SU-DHL-6 (cell line): ENCODE results near the gene OR52I2.

Experiments
- EZH2phosphoT487 ChIP-seq: fragments of 200-600 bp; sonication (generic), shearing (Covaris generic); conservative IDR thresholded peaks from 2 replicates; pipeline ENCODE4 v1.6.1; 2018; ENCODE audit warnings: mild to moderate bottlenecking, antibody characterized with exemption, low read length, moderate library complexity, mixed read lengths
- TF ChIP-seq, protein P1 (sequence below): fragments of 200-600 bp; sonication (generic); IDR thresholded peaks from one replicate; pipeline ENCODE4 v1.5.1; 2017; ENCODE audit warnings: antibody characterized with exemption, mild to moderate bottlenecking, low read length, moderate library complexity; ENCODE audit not compliant: insufficient read depth, poor library complexity, severe bottlenecking

DNA sequence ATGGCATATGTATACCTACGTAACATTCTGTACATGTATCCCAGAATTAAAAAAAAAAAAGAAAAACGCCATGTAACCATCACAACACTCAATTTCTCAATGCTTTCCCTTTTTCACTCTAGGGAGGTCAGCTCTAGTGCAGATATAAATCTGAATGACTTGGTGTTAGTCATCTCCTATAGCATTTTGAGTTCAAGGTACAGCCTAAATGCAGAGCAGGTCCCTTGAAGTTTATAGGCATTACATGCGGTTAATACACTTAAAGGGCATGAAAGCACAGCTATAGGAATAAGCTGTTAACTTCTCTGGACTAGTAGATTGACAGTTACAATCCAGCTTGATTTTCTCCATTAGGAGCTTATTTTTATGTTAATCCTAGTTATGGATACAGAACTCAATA, 16.2 kb upstream of the OR52I2 start:
- TF ChIP-seq, protein P1, sequence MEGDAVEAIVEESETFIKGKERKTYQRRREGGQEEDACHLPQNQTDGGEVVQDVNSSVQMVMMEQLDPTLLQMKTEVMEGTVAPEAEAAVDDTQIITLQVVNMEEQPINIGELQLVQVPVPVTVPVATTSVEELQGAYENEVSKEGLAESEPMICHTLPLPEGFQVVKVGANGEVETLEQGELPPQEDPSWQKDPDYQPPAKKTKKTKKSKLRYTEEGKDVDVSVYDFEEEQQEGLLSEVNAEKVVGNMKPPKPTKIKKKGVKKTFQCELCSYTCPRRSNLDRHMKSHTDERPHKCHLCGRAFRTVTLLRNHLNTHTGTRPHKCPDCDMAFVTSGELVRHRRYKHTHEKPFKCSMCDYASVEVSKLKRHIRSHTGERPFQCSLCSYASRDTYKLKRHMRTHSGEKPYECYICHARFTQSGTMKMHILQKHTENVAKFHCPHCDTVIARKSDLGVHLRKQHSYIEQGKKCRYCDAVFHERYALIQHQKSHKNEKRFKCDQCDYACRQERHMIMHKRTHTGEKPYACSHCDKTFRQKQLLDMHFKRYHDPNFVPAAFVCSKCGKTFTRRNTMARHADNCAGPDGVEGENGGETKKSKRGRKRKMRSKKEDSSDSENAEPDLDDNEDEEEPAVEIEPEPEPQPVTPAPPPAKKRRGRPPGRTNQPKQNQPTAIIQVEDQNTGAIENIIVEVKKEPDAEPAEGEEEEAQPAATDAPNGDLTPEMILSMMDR = no peak
- TF ChIP-seq EZH2phosphoT487 = no peak
